Measurements from ENCODE around the gene KCNA1. TPM values are rescaled to one million over a fixed set of nuclear protein-coding genes. Genes with fewer than 3 reads are reported as not detected.

The KCNA1 gene
- total and polyA plus RNA-seq, 2 of the 4 experiments (the other 2 are of a cell fraction), result not detected

GRCh38 chr12:4914720-4915119 lies 5.0 kb downstream of the KCNA1 start:
- Histone ChIP-seq H3K56ac (ENCODE audit: extremely low read depth, insufficient read depth, low read length) (no peak overlapping the region), H2BK5ac (ENCODE audit: low read depth, low read length, poor library complexity, severe bottlenecking) (no peak overlapping the region), H4K8ac (ENCODE audit: low read depth in 2 of 2, low read length in 2 of 2) (no peak overlapping the region), H2AK9ac (replicated peaks; ENCODE audit: low read depth, low read length, poor library complexity) (no peak overlapping the region), H2BK120ac (ENCODE audit: low read depth, low read length) (no peak overlapping the region), H3K36me3 (ENCODE audit: control insufficient read depth, insufficient read depth, low read length) (no peaks in the 10 kb centered on the region), H2BK20ac (ENCODE audit: low read depth, low read length) (no peak overlapping the region), H4K91ac (ENCODE audit: insufficient read depth, low read depth, low read length) (no peak overlapping the region), H3K9ac (ENCODE audit: low read depth, low read length) (no peak overlapping the region), H3K27me3 (ENCODE audit: control insufficient read depth, insufficient read depth, low read length) (peaks cover 30% of the 10 kb centered on the region), H3K18ac (ENCODE audit: low read depth, low read length) (no peak overlapping the region), H2AFZ (replicated peaks; ENCODE audit: low read length, poor library complexity) (no peak overlapping the region), H4K5ac (ENCODE audit: low read depth, low read length) (no peak overlapping the region), H3K27ac (ENCODE audit: insufficient read depth, low read length) (no peak overlapping the region), H3K14ac (replicated peaks; ENCODE audit: low read depth, low read length) (no peak overlapping the region), H3K79me1 (ENCODE audit: low read depth in 1 of 2, low read length in 2 of 2) (no peaks in the 10 kb centered on the region), H2AK5ac (ENCODE audit: low read depth, low read length) (no peak overlapping the region), H2BK15ac (ENCODE audit: low read depth, low read length) (no peak overlapping the region), H3K4ac (ENCODE audit: low read depth, low read length) (no peak overlapping the region), H3K4me2 (ENCODE audit: low read depth, low read length) (no peak overlapping the region), H4K20me1 (ENCODE audit: insufficient read depth, low read length) (no peaks in the 10 kb centered on the region), H3K4me3 (ENCODE audit: insufficient read depth, low read depth, low read length) (no peak overlapping the region), H3K9me3 (ENCODE audit: control insufficient read depth, insufficient read depth, low read length) (peaks cover 5% of the 10 kb centered on the region; the same call in 1 of the 2 replicates), H3K23ac (ENCODE audit: low read depth, low read length) (no peak overlapping the region), H3K4me1 (ENCODE audit: control insufficient read depth, insufficient read depth, low read length) (peaks cover 3% of the 10 kb centered on the region; the same call in 1 of the 2 replicates), H3K9me1 (ENCODE audit: insufficient read depth, low read length) (no peaks in the 10 kb centered on the region)
- dilution Hi-C loops (cut with HindIII; ENCODE audit: low sequenced_read_pairs, unreplicated experiment), result no loop called here
- ChIA-PET POLR2A (ENCODE audit: unreplicated experiment) (no interaction called here), CTCF (no interaction called here)
- ATAC-seq (ENCODE audit: low read depth) (no peak), DNase-seq (no peak)
- in situ Hi-C loops (cut with MboI; ENCODE audit: low sequenced_read_pairs), result no loop called here
- no peak for TF ChIP-seq RCOR1 (IDR thresholded peaks at IDR 0.05; ENCODE audit: insufficient replicate concordance, low read length)
- TF ChIP-seq MAFK (IDR thresholded peaks at IDR 0.05; ENCODE audit: low read depth, low read length), result no peak
- TF ChIP-seq MAZ (IDR thresholded peaks at IDR 0.05; ENCODE audit: borderline replicate concordance, low read depth, low read length), result no peak
- TF ChIP-seq CHD1 (IDR thresholded peaks at IDR 0.05; ENCODE audit: low read depth, low read length), result no peak
- TF ChIP-seq ELK1 (IDR thresholded peaks at IDR 0.05; ENCODE audit: borderline replicate concordance, low read depth, low read length), result no peak
- no peak for TF ChIP-seq RFX5 (IDR thresholded peaks at IDR 0.05; ENCODE audit: low read depth, low read length)
- TF ChIP-seq CTCF (conservative IDR thresholded peaks at IDR 0.05; ENCODE audit: low read depth, low read length), result no peak
- no peak for TF ChIP-seq NFE2L2 (IDR thresholded peaks at IDR 0.05; ENCODE audit: low read depth, low read length)
- TF ChIP-seq USF2 (IDR thresholded peaks at IDR 0.05; ENCODE audit: low read depth, low read length), result no peak
- no peak for TF ChIP-seq FOS (IDR thresholded peaks at IDR 0.05; ENCODE audit: low read depth, low read length)
- TF ChIP-seq CEBPB (IDR thresholded peaks at IDR 0.05; ENCODE audit: low read depth, low read length), result no peak
- TF ChIP-seq MXI1 (IDR thresholded peaks at IDR 0.05; ENCODE audit: borderline replicate concordance, low read depth, low read length), result no peak
- no peak for TF ChIP-seq SMC3 (IDR thresholded peaks at IDR 0.05; ENCODE audit: low read depth, low read length)
- no peak for TF ChIP-seq POLR2A (IDR thresholded peaks at IDR 0.05; ENCODE audit: low read depth, low read length)
- no peak for TF ChIP-seq BHLHE40 (IDR thresholded peaks at IDR 0.05; ENCODE audit: low read depth, low read length)
- no peak for TF ChIP-seq RAD21 (IDR thresholded peaks at IDR 0.05; ENCODE audit: low read length)
- intact Hi-C loops (cut with micrococcal nuclease), result no loop called here
- BruUV-seq (replicated peaks), result no TSS peak
- WGBS, 2 experiments (ENCODE audit: extremely low coverage in 2 of 2, insufficient read length in 1 of 2), result 50% methylated on average over 1 of the region's 4 CpGs; no CpG with 5 or more reads in 1 of the 2 experiments

Measured in IMR-90 (cell line).